ENCODE results near the gene URI1. TPM values are rescaled to one million over a fixed set of nuclear protein-coding genes. Genes with fewer than 3 reads are reported as not detected.

The URI1 gene
- total RNA-seq, 6 donors from 2014 or later: 23.3 to 56.7 (median 40.3) TPM

DNA sequence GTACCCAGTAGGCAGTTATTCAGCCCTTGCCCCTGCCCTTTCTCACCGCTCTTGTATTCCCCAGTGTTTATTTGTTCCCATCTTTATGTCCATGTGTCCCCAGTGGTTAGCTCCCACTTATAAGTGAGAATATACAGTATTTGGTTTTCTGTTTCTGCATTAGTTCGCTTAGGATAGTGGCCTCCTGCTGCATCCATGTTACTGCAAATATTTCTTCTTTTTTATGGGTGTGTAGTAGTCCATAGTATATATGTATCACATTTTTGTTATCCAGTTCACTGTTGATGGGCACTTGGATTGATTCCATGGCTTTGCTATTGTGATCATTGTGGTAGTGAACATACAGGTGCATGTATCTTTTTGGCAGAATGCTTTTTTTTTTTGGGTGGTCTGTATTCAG, 32.7 kb downstream of the URI1 start:
- Histone ChIP-seq H3K4me1 (peaks cover 4 to 19% (median 6%) of the 10 kb centered on the region in 4 donors), H3K27ac (no peak overlapping the region), H3K27me3 (no peaks in the 10 kb centered on the region), H3K4me3 (no peak overlapping the region), H3K36me3 (no peaks in the 10 kb centered on the region), H3K9me3 (no peaks in the 10 kb centered on the region)
- WGBS, 2 donors: 99 to 100% methylated on average over 2 of the region's 2 CpGs
- ATAC-seq (ENCODE audit: low FRiP score in 2 of 2) (no peak), DNase-seq (no peak)
- TF ChIP-seq EP300 (IDR thresholded peaks at IDR 0.05) (no peak), CTCF (IDR thresholded peaks at IDR 0.05) (no peak)

GRCh38 chr19:29976151-29976943, 34.3 kb downstream of the URI1 start:
- WGBS, 2 donors: 87 to 92% methylated on average over 6 of the region's 6 CpGs
- TF ChIP-seq CTCF (IDR thresholded peaks at IDR 0.05) (no peak), POLR2A (IDR thresholded peaks at IDR 0.05) (no peak), POLR2AphosphoS5 (IDR thresholded peaks at IDR 0.05) (no peak), EP300 (IDR thresholded peaks at IDR 0.05) (no peak)
- Histone ChIP-seq H3K36me3 (no peaks in the 10 kb centered on the region), H3K27ac (no peak overlapping the region), H3K4me1 (peaks cover 4 to 19% (median 6%) of the 10 kb centered on the region in 4 donors), H3K9me3 (no peaks in the 10 kb centered on the region), H3K27me3 (no peaks in the 10 kb centered on the region), H3K4me3 (no peak overlapping the region)
- ATAC-seq (ENCODE audit: low FRiP score in 2 of 2) (no peak), DNase-seq (no peak)

- Histone ChIP-seq H3K36me3 (no peaks in the 10 kb centered on the region), H3K27ac (no peak overlapping the region), H3K4me3 (no peak overlapping the region), H3K9me3 (no peaks in the 10 kb centered on the region), H3K27me3 (no peaks in the 10 kb centered on the region), H3K4me1 (peaks cover 3 to 8% (median 5%) of the 10 kb centered on the region in 4 donors)
- 26 to 32% methylated on average over 3 of the region's 3 CpGs for WGBS, 2 donors
- ATAC-seq (ENCODE audit: low FRiP score in 2 of 2) (no peak), DNase-seq (no peak)
- TF ChIP-seq POLR2A (IDR thresholded peaks at IDR 0.05) (no peak), POLR2AphosphoS5 (IDR thresholded peaks at IDR 0.05) (no peak), CTCF (IDR thresholded peaks at IDR 0.05) (no peak), EP300 (IDR thresholded peaks at IDR 0.05) (no peak)
These were observed 36.0 kb downstream of the URI1 start for GRCh38 chr19:29978080-29978479.

- H3K4me3 ChIP-seq: no peak overlapping the region
- no peaks in the 10 kb centered on the region for H3K9me3 ChIP-seq
- H3K36me3 ChIP-seq: peaks cover 0 to 3% (median 0%) of the 10 kb centered on the region in 4 donors
- no peak overlapping the region for H3K27ac ChIP-seq
- TF ChIP-seq POLR2A (IDR thresholded peaks at IDR 0.05): no peak
- no peak for TF ChIP-seq EP300 (IDR thresholded peaks at IDR 0.05)
- no peak for TF ChIP-seq POLR2AphosphoS5 (IDR thresholded peaks at IDR 0.05)
- no peak for TF ChIP-seq CTCF (IDR thresholded peaks at IDR 0.05)
- H3K4me1 ChIP-seq: no peaks in the 10 kb centered on the region
- DNase-seq (no peak), ATAC-seq (ENCODE audit: low FRiP score in 2 of 2) (no peak)
- WGBS, 2 donors: 81 to 86% methylated on average over 3 of the region's 3 CpGs
- H3K27me3 ChIP-seq: no peaks in the 10 kb centered on the region
These were observed 41.5 kb downstream of the URI1 start for GRCh38 chr19:29983568-29983967.

- no peak for ATAC-seq (ENCODE audit: low FRiP score in 2 of 2)
- DNase-seq: no peak
- Histone ChIP-seq H3K4me1 (no peaks in the 10 kb centered on the region), H3K27ac (no peak overlapping the region), H3K36me3 (peaks cover 0 to 3% (median 0%) of the 10 kb centered on the region in 4 donors), H3K4me3 (no peak overlapping the region), H3K27me3 (no peaks in the 10 kb centered on the region), H3K9me3 (no peaks in the 10 kb centered on the region)
- TF ChIP-seq POLR2AphosphoS5 (IDR thresholded peaks at IDR 0.05) (no peak), EP300 (IDR thresholded peaks at IDR 0.05) (no peak), POLR2A (IDR thresholded peaks at IDR 0.05) (no peak), CTCF (IDR thresholded peaks at IDR 0.05) (no peak)
- 73 to 80% methylated on average over 2 of the region's 2 CpGs for WGBS, 2 donors
These were observed 43.2 kb downstream of the URI1 start for GRCh38 chr19:29985196-29985595.
